Stomach (tissue), 4 donors: Measurements from ENCODE around the gene CTDP1.

Experiments
- POLR2A ChIP-seq, 4 donors: fragments of 450-650 bp; IDR thresholded peaks; one replicate each; pipeline ENCODE4 v1.6.1; 2016; ENCODE audit warnings: antibody characterized with exemption in 4 of 4, control low read depth in 2 of 4, mild to moderate bottlenecking in 1 of 4, moderate library complexity in 1 of 4
- POLR2AphosphoS5 ChIP-seq, 3 donors: sonication (generic); formaldehyde crosslinking; IDR thresholded peaks; one replicate each; pipeline ENCODE4 v1.6.1; 2016; ENCODE audit warnings: antibody characterized with exemption in 3 of 3
- TF ChIP-seq, protein P1 (sequence below), 7 experiments: fragments of 450-650 bp in 4 of 7; fragments of 200-600 bp in 3 of 7; sonication (generic) in 3 of 7; IDR thresholded peaks; one replicate each; pipeline ENCODE4 v1.5.1; 2016 to 2019; ENCODE audit warnings: antibody characterized with exemption in 7 of 7, control low read depth in 2 of 7, mild to moderate bottlenecking in 1 of 7

DNA sequence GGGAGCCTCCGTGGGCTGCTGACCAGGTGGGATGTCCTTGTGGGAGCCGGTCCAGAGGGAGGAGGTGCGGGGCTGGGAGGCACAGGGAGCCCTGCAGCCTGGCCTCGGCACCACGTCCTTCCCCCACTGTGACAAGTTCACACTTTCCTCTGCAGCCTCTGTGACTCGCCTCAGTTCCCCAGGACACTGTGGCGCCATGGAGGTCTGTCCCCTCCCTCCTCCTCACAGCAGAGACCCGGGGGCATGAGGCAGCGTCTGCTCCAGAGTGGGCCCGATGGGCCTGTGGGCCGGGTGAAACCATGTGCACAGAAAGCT is 90.9 kb downstream of the CTDP1 start:
- TF ChIP-seq, protein P1, sequence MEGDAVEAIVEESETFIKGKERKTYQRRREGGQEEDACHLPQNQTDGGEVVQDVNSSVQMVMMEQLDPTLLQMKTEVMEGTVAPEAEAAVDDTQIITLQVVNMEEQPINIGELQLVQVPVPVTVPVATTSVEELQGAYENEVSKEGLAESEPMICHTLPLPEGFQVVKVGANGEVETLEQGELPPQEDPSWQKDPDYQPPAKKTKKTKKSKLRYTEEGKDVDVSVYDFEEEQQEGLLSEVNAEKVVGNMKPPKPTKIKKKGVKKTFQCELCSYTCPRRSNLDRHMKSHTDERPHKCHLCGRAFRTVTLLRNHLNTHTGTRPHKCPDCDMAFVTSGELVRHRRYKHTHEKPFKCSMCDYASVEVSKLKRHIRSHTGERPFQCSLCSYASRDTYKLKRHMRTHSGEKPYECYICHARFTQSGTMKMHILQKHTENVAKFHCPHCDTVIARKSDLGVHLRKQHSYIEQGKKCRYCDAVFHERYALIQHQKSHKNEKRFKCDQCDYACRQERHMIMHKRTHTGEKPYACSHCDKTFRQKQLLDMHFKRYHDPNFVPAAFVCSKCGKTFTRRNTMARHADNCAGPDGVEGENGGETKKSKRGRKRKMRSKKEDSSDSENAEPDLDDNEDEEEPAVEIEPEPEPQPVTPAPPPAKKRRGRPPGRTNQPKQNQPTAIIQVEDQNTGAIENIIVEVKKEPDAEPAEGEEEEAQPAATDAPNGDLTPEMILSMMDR (IDR thresholded peaks at IDR 0.05), result no peak
- TF ChIP-seq POLR2A (IDR thresholded peaks at IDR 0.05) (no peak), POLR2AphosphoS5 (IDR thresholded peaks at IDR 0.05) (no peak)
